Stimulated activated CD4-positive, alpha-beta T cell treated with anti-CD3 and anti-CD28 coated beads, Interleukin-4, amount 100 ng/mL, for 4 hours (primary cell): ENCODE measurements around the gene TRIM71.
"Not testable (repeated sequence)": the region's sequence is repeated elsewhere in the genome, so short reads cannot be mapped to it uniquely, and the experiment has no call there.

ENCODE experiments used
- DNase-seq, 2 experiments: peaks; one replicate each; pipeline ENCODE4 v3.0.0-alpha.2; 2020

TRIM71 gene

GRCh38 chr3:32820430-32820829, 2.6 kb downstream of the TRIM71 start:
- no peak for DNase-seq

GRCh38 chr3:32820971-32821685, 3.3 kb downstream of the TRIM71 start:
- DNase-seq = no peak

GRCh38 chr3:32821686-32822296, 4.0 kb downstream of the TRIM71 start:
- no peak for DNase-seq

DNA sequence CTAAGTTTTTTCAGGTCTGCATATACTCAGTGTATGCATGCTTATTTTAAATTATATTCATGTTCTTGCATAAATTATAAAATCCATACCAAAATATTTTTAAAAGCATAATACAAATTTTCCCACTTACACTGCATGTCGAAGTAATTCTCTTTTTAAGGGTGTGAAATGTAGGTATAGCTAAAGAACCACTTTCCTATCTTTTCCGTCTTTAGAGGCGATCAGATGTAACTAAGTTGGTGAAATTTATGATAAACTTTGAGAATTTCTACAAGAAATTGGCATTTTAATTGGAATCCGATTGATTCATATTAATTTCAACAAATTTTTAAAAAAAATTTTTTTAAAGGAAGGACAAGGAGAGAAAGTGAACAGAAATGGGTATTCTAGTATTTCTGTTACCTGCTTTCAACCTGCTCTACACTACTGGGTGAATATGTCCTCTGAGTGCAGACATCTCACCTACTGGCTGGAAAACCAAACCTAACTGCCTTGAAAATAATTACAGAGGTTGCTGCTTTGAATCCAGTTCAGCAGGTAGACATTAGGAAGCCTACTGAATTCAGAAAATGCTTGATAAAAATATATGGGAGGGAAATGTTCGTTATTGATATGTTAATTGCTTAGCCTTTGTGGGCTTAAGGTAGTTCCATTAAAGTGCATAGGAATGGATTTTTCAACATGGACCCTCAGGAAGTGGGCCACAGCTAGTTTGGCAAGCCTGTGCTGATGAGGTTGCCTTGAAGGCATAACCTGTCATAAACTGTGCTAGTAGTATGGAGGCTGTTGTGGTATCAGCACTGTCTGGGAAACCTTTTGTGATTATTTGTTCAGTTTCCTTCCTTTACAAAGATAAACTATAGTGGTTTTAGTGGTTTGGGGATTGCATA, 5.1 kb downstream of the TRIM71 start:
- DNase-seq = no peak

DNA sequence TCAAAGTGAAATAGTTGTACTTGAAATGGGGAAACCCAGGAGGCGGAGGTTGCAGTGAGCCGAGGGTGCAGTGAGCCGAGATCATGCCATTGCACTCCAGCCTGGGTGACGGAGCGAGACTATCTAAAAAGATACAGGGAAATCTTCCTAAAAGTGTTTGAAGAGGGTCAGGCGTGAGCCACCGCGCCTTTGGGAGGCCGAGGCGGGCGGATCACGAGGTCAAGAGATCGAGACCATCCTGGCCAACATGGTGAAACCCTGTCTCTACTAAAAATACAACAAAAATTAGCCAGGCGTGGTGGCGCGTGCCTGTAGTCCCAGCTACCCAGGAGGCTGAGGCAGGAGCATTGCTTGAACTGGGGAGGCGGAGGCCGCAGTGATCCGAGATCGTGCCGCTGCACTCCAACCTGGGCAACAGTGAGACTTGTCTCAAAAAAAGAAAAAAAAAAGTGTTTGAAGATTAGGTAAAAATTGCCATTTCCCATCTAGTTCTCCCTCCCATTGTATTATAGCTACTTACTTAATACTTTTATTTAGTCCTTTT, 5.9 kb downstream of the TRIM71 start:
- DNase-seq = not testable (repeated sequence)

DNA sequence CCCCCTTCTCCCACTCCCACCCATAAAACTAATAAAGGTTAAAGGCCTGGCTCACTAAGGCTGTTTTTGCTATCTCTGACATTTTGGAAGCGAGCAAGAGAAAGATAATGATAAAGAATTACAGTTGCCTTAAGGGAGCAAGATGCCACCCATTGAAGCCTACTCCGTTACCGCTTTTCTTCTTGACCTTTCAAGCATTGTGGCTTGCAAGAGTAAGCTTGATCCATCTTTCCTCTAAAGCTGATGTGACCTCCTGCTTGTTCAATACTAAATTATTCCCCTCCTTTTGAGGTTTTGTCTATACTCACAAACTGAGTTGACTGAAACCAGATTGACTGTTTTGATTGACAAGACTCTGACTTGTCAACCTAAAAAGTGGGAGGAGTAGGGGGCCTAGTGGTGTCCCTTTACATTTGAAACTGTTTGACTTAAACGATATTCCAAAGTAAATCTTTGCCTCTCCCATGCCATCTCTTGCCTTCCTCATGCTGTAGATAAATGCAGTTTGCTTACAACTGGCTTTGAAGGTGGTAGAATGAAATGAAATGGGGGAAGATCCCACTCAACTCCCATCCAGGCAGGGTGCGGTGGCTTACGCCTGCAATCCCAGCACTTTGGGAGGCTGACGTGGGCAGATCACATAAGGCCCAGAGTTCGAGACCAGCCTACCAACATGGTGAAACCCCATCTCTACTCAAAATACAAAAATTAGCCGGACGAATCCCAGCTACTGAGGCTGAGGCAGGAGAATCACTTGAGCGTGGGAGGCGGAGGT, 8.0 kb downstream of the TRIM71 start:
- no peak for DNase-seq

- DNase-seq = no peak
These were observed 13.3 kb downstream of the TRIM71 start for GRCh38 chr3:32831062-32831461.

DNA sequence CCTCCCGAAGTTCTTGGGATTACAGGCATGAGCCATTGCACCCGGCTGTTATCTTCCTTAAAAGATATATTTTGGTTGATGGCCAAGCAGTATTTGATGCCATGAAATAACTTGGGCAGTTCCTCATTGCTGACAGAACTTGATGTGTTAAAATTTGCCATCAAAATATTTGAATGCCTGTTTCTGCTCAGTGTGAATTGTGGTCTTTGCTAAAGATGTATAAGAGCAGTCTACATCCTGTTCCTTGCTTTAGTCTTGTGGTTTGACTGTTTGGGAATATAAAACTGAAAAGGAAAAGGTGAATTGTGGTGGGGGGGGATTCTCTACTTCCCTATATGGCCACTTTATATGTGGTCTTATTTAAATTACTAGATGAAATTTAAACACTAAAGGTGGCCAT, 14.0 kb downstream of the TRIM71 start:
- no peak for DNase-seq

DNA sequence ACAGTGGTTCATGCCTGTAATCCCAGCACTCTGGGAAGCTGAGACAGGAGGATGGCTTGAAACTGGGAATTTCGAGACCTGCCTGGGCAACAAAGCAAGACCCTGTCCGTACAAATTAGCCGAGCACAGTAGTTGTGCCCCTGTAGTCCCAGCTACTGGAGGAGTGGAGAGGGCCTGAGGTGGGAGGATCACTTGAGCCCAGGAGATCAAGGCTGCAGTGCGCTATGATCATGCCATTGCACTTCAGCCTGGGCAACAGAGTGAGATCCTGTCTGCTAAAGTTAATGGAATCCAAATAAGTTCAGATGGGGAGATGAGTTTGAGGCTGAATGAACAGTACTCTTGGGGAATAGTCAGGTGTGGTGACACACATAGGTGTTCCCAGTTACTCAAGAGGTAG, 14.4 kb downstream of the TRIM71 start:
- DNase-seq = no peak

GRCh38 chr3:32835049-32835371, 17.2 kb downstream of the TRIM71 start:
- DNase-seq = no peak

GRCh38 chr3:32835961-32836360, 18.2 kb downstream of the TRIM71 start:
- no peak for DNase-seq

DNA sequence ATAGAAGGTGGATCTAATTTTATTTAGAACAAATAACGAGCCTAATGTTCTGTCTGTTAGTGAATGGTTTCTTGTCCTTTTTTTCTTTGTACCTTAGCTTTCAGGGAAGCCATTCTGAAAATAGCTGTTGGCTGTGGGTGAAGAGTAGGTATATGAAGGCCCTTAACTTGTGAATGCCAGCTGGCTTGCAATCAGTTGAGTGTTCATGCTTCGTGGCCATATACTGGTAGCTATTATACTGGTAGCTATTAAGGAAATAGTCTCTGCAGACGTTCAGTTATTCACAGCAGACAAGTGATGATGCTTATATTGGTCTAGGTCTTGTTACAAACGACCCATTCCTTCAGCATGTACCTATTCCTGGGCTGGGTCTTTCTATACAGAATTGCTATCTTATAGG, 18.8 kb downstream of the TRIM71 start:
- no peak for DNase-seq

GRCh38 chr3:32837366-32837765, 19.6 kb downstream of the TRIM71 start:
- no peak for DNase-seq

DNA sequence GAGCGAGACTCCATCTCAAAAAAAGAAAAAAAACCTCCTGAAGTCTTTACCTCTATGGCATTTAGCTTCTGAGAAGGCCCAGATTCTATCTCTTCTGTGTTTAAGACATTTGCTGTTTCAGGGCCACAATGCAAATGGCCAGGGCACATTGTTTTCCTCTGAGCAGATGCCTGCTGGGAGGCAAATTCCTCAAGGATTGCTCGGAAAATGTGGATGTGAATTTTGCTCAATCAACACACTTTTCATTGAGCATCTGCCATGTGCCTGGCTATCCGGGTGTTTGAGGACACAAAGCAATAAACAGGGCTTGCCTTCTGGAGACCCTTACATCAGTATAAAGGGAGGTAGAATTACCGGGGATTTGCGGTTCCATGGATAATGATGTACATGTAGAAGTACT, 20.0 kb downstream of the TRIM71 start:
- DNase-seq = no peak

DNA sequence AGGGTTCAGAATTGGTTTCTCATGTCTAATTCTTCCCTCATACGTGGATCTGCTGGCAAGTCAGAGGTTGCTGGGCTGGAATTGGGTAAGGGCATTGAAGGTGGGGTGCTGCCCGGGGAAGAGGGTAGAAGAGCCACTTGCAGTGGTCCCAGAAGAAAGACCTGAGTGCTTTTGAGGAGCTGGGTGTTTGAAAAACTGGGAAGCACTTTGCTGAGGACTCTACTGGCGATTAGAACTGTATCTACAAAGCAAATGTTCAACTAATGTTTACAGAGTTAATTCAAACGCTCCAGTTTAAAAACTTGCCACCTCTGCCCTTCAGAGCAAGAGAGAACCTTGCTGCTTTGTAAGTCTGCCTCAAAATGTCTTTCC, 21.9 kb downstream of the TRIM71 start:
- no peak for DNase-seq

DNA sequence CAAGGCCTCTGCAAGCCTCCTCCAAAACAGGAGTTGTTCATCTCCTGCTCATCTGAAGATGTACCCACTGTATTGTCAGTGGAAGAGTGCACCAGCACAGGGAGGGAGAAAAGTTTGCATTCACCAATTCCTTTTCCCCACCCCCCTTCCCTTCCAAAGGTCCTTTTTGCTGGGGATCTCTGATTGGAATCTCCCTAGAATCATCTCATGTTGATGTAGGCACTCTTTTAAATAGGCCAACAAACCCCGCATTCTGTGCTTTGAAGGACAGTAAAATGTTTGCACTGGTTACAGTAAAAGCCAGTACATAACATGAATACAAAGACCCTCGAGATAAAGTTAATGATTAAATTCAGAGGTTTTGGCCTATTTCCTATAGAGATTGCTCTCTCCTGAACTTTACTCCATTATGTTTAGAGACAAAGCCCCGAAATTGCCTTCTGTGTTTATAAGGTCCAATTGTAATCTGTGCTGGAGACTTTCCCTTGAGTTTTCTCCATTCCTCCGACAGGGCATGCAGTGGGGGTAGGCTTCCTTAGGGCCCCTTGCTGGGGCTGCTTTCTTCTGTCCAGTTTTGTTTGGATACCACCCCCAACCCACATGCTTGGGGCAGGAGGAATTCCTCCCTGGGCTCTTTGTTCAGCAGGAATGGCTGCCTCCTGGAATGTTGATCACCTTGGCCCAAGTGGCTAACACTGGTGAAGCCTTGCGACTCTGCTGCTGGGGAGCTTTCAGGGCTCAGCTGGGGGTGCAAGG, 22.5 kb downstream of the TRIM71 start:
- no peak for DNase-seq

- no peak for DNase-seq
These were observed 23.5 kb downstream of the TRIM71 start for GRCh38 chr3:32841341-32841740.

- no peak for DNase-seq
These were observed 24.2 kb downstream of the TRIM71 start for GRCh38 chr3:32841867-32842470.

GRCh38 chr3:32842531-32842931, 24.7 kb downstream of the TRIM71 start:
- no peak for DNase-seq

GRCh38 chr3:32842987-32843386, 25.2 kb downstream of the TRIM71 start:
- DNase-seq = no peak

GRCh38 chr3:32843510-32844321, 25.9 kb downstream of the TRIM71 start:
- no peak for DNase-seq
